ENCODE measurements around the gene WDR19. TPM values are rescaled to one million over a fixed set of nuclear protein-coding genes. Genes with fewer than 3 reads are reported as not detected.
"Not testable (repeated sequence)": the region's sequence is repeated elsewhere in the genome, so short reads cannot be mapped to it uniquely, and the experiment has no call there.

WDR19 gene
- total RNA-seq, 2 donors from 2014 or later: 13.1 to 14.2 TPM

DNA sequence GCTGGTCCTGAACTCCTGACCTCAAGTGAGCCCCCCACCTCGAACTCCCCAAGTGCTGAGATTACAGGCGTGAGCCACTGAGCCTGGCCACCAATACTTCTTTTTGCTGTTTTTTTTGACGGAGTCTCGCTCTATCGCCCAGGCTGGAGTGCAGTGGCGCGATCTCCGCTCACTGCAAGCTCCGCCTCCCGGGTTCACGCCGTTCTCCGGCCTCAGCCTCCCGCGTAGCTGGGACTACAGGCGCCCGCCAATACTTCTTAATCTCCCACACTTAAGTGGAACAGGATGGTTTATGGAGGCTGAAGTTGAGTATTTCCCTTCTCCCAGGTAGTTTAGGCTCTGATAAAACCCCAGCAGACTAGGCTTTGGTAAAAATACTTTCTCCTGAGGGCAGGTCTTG, 1.7 kb upstream of the WDR19 start:
- not testable (repeated sequence) for H3K27me3 Mint-ChIP-seq (ENCODE audit: low read depth); ATAC-seq (replicated peaks in 1 of 2); DNase-seq; H3K4me1 Mint-ChIP-seq (ENCODE audit: low read depth); H3K36me3 Mint-ChIP-seq (ENCODE audit: insufficient read depth in 2 of 2); H3K4me3 Mint-ChIP-seq; H3K27ac Mint-ChIP-seq; H3K9me3 Mint-ChIP-seq

DNA sequence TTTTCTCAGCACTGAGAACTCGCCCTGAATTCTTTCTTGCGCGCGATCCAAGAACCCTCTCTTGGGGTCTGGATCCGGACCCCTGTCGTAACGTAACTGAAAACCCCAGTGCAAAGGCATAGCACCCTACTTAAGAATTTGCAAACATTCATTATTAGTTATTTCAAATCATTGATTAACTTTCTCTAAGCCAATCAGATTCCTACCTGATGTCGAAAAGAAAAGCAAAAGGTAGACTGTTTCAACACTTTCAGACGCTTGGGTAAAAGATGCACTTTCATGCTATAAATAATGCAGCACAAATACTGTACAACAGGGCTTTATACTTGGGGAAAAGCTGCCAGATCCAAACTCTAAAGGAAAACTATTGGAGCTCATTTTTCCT, 817 bp upstream of the WDR19 start:
- H3K27ac Mint-ChIP-seq: no peak overlapping the region
- H3K4me3 Mint-ChIP-seq: no peak overlapping the region
- H3K9me3 Mint-ChIP-seq: no peaks in the 10 kb centered on the region
- H3K27me3 Mint-ChIP-seq (ENCODE audit: low read depth): no peaks in the 10 kb centered on the region
- H3K36me3 Mint-ChIP-seq (ENCODE audit: insufficient read depth in 2 of 2): no peaks in the 10 kb centered on the region
- DNase-seq: no peak
- H3K4me1 Mint-ChIP-seq (ENCODE audit: low read depth): peaks cover 7% of the 10 kb centered on the region
- ATAC-seq (replicated peaks in 1 of 2): no peak

DNA sequence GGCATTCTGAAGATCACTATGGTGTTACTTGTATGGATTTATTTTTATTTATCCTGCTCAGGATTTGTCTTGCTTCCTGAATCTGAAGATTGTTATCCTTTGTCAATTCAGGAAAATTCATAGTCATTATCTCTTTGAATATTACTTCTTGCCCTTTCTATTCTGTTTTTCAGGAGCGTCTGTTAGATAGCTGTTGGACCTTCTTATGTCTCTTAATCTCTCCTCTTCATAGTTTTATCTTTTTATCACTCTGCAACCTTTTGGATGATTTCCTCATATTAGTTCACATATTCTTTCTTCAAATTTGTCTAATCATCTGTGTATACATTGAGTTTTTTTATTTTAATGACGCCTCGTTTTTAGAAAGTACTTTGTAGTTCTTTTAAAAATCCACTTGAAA, 19.6 kb downstream of the WDR19 start:
- H3K36me3 Mint-ChIP-seq (ENCODE audit: insufficient read depth in 2 of 2): peaks cover 4 to 10% of the 10 kb centered on the region in 2 donors
- H3K27me3 Mint-ChIP-seq (ENCODE audit: low read depth): no peaks in the 10 kb centered on the region
- H3K9me3 Mint-ChIP-seq: no peaks in the 10 kb centered on the region
- no peaks in the 10 kb centered on the region for H3K4me1 Mint-ChIP-seq (ENCODE audit: low read depth)
- H3K4me3 Mint-ChIP-seq: no peak overlapping the region
- ATAC-seq (replicated peaks in 1 of 2) (no peak), DNase-seq (no peak)
- H3K27ac Mint-ChIP-seq: no peak overlapping the region

DNA sequence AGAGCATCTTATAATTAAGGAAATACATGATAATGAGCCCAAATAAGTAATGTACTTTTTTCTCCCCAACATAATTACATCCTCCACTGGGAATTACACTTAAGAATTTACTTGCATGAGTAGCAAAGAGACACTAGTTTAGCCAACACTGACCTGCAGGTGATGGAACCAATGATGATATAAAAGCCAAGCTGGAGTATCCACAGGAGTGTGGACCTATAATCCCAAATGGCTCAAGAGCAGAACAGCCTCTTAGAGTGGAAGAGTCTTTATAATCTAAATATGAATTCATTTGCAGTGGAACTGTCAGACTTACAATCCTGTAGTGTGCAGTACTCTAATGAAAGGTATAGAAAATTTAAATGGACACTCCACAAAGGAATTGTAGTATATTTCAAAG, 22.2 kb downstream of the WDR19 start:
- no peak for DNase-seq
- no peaks in the 10 kb centered on the region for H3K27me3 Mint-ChIP-seq (ENCODE audit: low read depth)
- no peak overlapping the region for H3K27ac Mint-ChIP-seq
- H3K4me1 Mint-ChIP-seq (ENCODE audit: low read depth): no peaks in the 10 kb centered on the region
- no peak overlapping the region for H3K4me3 Mint-ChIP-seq
- no peak for ATAC-seq (replicated peaks in 1 of 2)
- H3K9me3 Mint-ChIP-seq: no peaks in the 10 kb centered on the region
- H3K36me3 Mint-ChIP-seq (ENCODE audit: insufficient read depth in 2 of 2): peaks cover 5 to 19% of the 10 kb centered on the region in 2 donors

DNA sequence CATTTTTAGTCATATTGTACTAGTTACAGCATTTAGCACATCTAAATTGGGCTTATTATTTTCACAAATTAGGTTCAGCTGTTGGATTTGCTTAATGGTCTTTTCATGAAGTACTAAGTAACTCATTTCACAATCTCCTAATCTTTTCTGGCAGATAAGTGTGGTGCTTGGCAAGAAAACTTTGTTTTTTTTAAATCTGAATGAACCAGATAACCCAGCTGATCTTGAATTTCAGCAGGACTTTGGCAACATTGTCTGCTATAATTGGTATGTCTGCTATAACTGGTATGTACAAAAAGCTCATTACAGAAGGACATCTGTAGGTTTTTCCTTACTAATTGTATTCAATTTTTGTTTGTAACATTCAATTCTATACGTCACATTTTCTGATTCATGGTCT, 22.7 kb downstream of the WDR19 start:
- Mint-ChIP-seq H3K36me3 (ENCODE audit: insufficient read depth in 2 of 2) (peaks cover 5 to 19% of the 10 kb centered on the region in 2 donors), H3K27ac (no peak overlapping the region), H3K4me3 (no peak overlapping the region), H3K9me3 (no peaks in the 10 kb centered on the region), H3K27me3 (ENCODE audit: low read depth) (no peaks in the 10 kb centered on the region), H3K4me1 (ENCODE audit: low read depth) (no peaks in the 10 kb centered on the region)
- no peak for ATAC-seq (replicated peaks in 1 of 2)
- DNase-seq: no peak

DNA sequence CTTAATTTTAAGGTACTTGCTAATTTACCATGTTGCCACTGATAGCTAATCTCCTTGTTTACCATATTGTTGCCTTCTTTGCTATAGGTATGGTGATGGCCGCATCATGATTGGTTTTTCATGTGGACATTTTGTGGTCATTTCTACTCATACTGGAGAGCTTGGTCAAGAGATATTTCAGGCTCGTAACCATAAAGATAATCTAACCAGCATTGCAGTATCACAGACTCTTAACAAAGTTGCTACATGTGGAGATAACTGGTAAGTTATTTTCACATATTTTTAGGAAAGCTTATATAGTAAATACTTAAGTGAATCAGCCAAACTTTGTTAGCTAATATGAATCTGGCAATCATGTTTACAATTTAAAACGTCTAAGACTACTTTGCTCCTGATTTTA, 23.1 kb downstream of the WDR19 start:
- H3K27ac Mint-ChIP-seq: no peak overlapping the region

DNA sequence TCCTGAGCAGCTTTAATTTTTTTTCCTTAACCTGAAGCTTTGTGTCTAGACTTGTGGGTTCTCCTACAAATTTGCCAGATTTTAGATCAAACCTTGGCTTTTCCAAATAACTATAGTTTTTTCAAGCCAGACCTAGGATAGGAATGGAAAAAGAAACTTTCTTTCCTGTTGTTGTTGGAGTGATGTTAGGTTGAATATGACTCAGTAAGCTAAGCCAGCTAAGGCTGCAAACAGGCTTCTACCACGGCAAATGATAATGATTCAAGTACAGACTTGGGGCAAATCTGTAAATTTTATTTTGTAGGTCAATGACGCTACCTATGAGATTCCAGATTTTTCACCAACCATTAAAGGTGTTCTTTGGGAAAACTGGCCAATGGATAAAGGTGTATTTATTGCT, 45.6 kb downstream of the WDR19 start:
- no peaks in the 10 kb centered on the region for H3K27me3 Mint-ChIP-seq (ENCODE audit: low read depth)
- no peaks in the 10 kb centered on the region for H3K4me1 Mint-ChIP-seq (ENCODE audit: low read depth)
- ATAC-seq (replicated peaks in 1 of 2) (no peak), DNase-seq (no peak)
- H3K27ac Mint-ChIP-seq: no peak overlapping the region
- no peaks in the 10 kb centered on the region for H3K36me3 Mint-ChIP-seq (ENCODE audit: insufficient read depth in 2 of 2)
- no peak overlapping the region for H3K4me3 Mint-ChIP-seq
- no peaks in the 10 kb centered on the region for H3K9me3 Mint-ChIP-seq

More for the DNA sequence above, 23.1 kb downstream of the WDR19 start:
- H3K4me1 Mint-ChIP-seq (ENCODE audit: low read depth): no peaks in the 10 kb centered on the region
- DNase-seq: no peak
- no peaks in the 10 kb centered on the region for H3K9me3 Mint-ChIP-seq
- H3K4me3 Mint-ChIP-seq: no peak overlapping the region
- H3K27me3 Mint-ChIP-seq (ENCODE audit: low read depth): no peaks in the 10 kb centered on the region
- peaks cover 5 to 19% of the 10 kb centered on the region in 2 donors for H3K36me3 Mint-ChIP-seq (ENCODE audit: insufficient read depth in 2 of 2)
- ATAC-seq (replicated peaks in 1 of 2): no peak

DNA sequence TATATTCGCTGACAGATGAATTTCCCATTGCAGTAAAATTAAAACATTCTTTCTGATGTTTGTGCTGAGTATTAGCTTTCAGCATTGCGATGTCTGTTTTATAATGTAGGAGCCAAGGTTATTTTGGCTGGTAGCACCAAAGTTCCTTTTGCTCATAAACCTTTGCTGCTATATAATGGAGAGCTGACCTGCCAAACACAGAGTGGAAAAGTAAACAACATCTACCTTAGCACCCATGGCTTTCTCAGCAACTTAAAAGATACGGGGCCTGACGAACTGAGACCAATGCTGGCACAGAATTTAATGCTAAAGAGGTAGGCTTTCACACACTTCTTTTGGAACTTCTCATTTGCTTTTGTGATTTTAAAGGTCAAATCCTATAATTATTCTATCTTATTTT, 46.0 kb downstream of the WDR19 start:
- ATAC-seq (replicated peaks in 1 of 2) (no peak), DNase-seq (no peak)
- Mint-ChIP-seq H3K27me3 (ENCODE audit: low read depth) (no peaks in the 10 kb centered on the region), H3K4me3 (no peak overlapping the region), H3K9me3 (no peaks in the 10 kb centered on the region), H3K27ac (no peak overlapping the region), H3K4me1 (ENCODE audit: low read depth) (no peaks in the 10 kb centered on the region), H3K36me3 (ENCODE audit: insufficient read depth in 2 of 2) (no peaks in the 10 kb centered on the region)

DNA sequence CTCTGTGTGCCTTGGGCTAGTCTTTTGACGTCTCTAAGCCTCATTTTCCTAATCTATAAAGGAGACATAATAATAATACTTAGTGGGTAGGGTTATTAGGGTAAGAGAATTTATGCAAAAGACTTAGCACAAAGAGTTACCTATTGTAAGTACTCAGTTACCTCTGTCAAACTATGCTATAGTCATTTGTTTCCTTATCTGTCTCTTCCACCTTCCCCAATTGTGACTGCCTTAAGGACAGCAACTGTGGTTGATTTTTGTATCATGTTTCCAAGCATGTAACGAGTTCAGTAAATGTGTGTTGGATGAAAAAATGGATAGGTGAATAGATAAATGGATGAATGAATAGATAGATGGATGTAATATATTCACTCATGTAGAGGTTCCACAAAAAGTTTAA, 48.1 kb downstream of the WDR19 start:
- Mint-ChIP-seq H3K9me3 (no peaks in the 10 kb centered on the region), H3K36me3 (ENCODE audit: insufficient read depth in 2 of 2) (no peaks in the 10 kb centered on the region), H3K4me1 (ENCODE audit: low read depth) (no peaks in the 10 kb centered on the region), H3K27me3 (ENCODE audit: low read depth) (no peaks in the 10 kb centered on the region), H3K27ac (no peak overlapping the region), H3K4me3 (no peak overlapping the region)
- DNase-seq (no peak), ATAC-seq (replicated peaks in 1 of 2) (no peak)

DNA sequence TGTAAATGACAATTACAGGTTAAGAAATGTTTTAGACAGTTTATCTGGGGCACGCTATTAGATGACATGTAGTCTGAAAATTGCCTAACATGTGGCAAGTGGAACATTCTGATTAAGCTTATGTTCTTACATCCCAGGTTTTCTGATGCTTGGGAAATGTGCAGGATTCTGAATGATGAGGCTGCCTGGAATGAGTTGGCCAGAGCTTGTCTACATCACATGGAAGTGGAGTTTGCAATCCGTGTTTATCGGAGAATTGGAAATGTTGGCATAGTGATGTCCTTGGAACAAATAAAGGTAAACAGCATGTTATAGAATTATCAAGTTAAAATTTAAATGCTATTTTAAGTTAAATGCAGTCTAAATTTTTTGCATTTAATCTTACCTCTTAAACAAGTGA, 49.3 kb downstream of the WDR19 start:
- Mint-ChIP-seq H3K9me3 (no peaks in the 10 kb centered on the region), H3K36me3 (ENCODE audit: insufficient read depth in 2 of 2) (no peaks in the 10 kb centered on the region), H3K27me3 (ENCODE audit: low read depth) (no peaks in the 10 kb centered on the region), H3K4me3 (no peak overlapping the region), H3K27ac (no peak overlapping the region), H3K4me1 (ENCODE audit: low read depth) (no peaks in the 10 kb centered on the region)
- ATAC-seq (replicated peaks in 1 of 2): no peak
- DNase-seq: no peak

DNA sequence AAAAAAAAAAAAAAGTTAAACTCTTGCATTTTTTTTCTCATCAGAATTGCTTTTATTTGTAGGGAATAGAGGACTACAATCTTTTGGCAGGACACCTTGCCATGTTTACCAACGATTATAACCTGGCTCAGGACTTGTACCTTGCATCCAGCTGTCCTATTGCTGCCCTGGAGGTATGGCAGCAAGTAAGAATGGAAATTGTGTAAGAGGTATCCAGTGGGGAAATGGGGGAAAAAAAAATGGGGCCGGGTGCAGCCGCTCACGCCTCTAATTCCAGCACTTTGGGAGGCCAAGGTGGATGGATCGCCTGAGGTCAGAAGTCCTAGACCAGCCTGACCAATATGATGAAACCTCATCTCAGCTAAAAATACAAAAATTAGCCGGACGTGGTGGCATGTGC, 49.8 kb downstream of the WDR19 start:
- H3K9me3 Mint-ChIP-seq: no peaks in the 10 kb centered on the region
- no peak for ATAC-seq (replicated peaks in 1 of 2)
- no peak for DNase-seq

DNA sequence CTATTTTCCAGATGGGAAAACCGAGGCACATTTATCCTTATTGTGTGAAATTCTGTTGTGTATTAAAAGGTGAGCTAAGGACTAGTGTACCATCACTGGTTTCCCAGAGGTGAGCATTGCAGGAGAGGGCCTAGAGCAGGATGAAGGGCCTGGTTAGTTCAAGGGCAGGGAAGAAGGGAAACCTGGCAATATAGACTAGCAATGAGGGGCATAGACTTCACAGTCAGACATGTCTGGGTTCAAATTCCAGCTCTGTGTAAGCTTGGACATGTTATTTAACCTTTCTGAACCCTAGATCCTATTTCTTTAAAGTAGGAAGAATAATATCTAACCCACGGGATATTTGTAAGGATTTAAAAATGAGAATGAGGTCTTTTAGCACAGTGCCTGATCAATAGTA, 50.8 kb downstream of the WDR19 start:
- Mint-ChIP-seq H3K27me3 (ENCODE audit: low read depth) (no peaks in the 10 kb centered on the region), H3K4me1 (ENCODE audit: low read depth) (no peaks in the 10 kb centered on the region), H3K27ac (no peak overlapping the region), H3K4me3 (no peak overlapping the region), H3K9me3 (no peaks in the 10 kb centered on the region), H3K36me3 (ENCODE audit: insufficient read depth in 2 of 2) (no peaks in the 10 kb centered on the region)
- no peak for ATAC-seq (replicated peaks in 1 of 2)
- no peak for DNase-seq

More for the DNA sequence above, 49.8 kb downstream of the WDR19 start:
- H3K27ac Mint-ChIP-seq: no peak overlapping the region
- H3K36me3 Mint-ChIP-seq (ENCODE audit: insufficient read depth in 2 of 2): no peaks in the 10 kb centered on the region
- H3K27me3 Mint-ChIP-seq (ENCODE audit: low read depth): no peaks in the 10 kb centered on the region
- H3K4me1 Mint-ChIP-seq (ENCODE audit: low read depth): no peaks in the 10 kb centered on the region
- no peak overlapping the region for H3K4me3 Mint-ChIP-seq

DNA sequence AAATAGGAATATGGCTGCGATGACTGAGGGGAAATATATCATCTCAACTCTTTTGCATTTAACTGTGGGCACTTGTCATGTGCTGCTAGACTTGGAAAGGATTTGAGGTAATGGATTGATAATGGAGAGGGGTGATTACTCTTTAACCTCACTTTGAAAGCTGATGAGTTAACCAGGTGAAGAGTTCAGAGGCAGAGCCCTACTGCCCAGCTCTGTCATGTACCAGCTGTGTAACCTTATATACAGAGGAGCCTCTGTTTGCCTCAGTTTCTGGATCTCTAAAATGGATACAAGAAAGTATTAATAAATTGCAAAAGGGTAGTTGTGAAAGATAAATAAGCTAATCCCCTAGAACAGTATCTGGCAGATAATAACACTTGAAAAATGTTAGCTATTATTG, 51.5 kb downstream of the WDR19 start:
- DNase-seq (no peak), ATAC-seq (replicated peaks in 1 of 2) (no peak)
- Mint-ChIP-seq H3K27ac (no peak overlapping the region), H3K27me3 (ENCODE audit: low read depth) (no peaks in the 10 kb centered on the region), H3K4me1 (ENCODE audit: low read depth) (no peaks in the 10 kb centered on the region), H3K9me3 (no peaks in the 10 kb centered on the region), H3K36me3 (ENCODE audit: insufficient read depth in 2 of 2) (no peaks in the 10 kb centered on the region), H3K4me3 (no peak overlapping the region)

DNA sequence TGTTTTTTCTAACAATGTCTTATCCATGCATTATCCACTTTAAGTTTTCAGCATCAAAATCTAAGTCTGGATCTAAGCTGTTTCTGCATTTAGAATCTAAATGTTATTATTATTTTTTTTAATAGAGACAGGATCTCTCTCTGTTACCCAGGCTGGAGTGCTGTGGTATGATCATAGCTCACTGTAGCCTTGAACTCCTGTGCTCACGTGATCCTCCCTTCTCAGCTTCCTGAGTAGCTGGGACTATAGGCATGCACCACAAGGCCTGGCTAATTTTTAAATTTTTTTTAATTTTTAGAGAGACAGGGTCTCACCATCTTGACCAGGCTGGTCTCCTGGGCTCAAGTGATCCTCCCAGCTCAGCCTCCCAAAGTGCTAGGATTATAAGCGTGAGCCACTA, 52.7 kb downstream of the WDR19 start:
- Mint-ChIP-seq H3K27me3 (ENCODE audit: low read depth) (no peaks in the 10 kb centered on the region), H3K4me1 (ENCODE audit: low read depth) (no peaks in the 10 kb centered on the region), H3K9me3 (no peaks in the 10 kb centered on the region), H3K4me3 (no peak overlapping the region), H3K27ac (no peak overlapping the region), H3K36me3 (ENCODE audit: insufficient read depth in 2 of 2) (no peaks in the 10 kb centered on the region)
- ATAC-seq (replicated peaks in 1 of 2): no peak
- no peak for DNase-seq

DNA sequence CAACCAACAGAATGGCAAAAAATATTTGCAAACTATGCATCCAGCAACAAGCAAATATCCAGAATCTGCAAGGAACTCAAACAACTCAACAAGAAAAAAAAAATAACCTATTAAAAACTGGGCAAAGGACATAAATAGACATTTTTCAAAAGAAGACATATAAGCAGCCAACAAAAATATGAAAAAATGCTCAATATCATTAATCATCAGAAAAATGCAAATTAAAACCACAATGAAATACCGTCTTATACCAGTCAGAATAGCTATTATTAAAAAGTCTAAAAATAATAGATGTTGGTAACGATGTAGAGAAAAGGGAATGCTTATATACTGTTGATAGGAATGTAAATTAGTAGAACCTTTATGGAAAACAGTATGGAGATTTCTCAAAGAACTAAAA, 53.4 kb downstream of the WDR19 start:
- Mint-ChIP-seq H3K27ac (no peak overlapping the region), H3K27me3 (ENCODE audit: low read depth) (no peaks in the 10 kb centered on the region)

More for the DNA sequence above, 53.4 kb downstream of the WDR19 start:
- no peaks in the 10 kb centered on the region for H3K36me3 Mint-ChIP-seq (ENCODE audit: insufficient read depth in 2 of 2)
- H3K4me1 Mint-ChIP-seq (ENCODE audit: low read depth): no peaks in the 10 kb centered on the region
- no peak for ATAC-seq (replicated peaks in 1 of 2)
- DNase-seq: no peak
- no peak overlapping the region for H3K4me3 Mint-ChIP-seq
- no peaks in the 10 kb centered on the region for H3K9me3 Mint-ChIP-seq

Measured in activated T-cell treated with anti-CD3 and anti-CD28 coated beads, Interleukin-2, amount 50 U/mL, for 72 hours (primary cell).